ENCODE measurements around the gene FBXL16. TPM values are rescaled to one million over a fixed set of nuclear protein-coding genes. Genes with fewer than 3 reads are reported as not detected.
A peak's percentile ranks its signal among the peaks of the same experiment; 100 is the strongest.

FBXL16 gene
- total and polyA plus RNA-seq, 9 of the 15 experiments (the other 6 are each of a cell fraction or from before 2014, with no cell fraction given) = 0.21 to 8.2 (median 1.7) TPM

- TF ChIP-seq GATA2 (CRISPR knock-in tag; IDR thresholded peaks at IDR 0.05) (no peak), RREB1 (CRISPR knock-in tag; IDR thresholded peaks at IDR 0.05) (0 out of 2 replicates have a peak, but pooled peaks have one; percentile 18), MAZ (CRISPR knock-in tag; conservative IDR thresholded peaks at IDR 0.05 in 1 of 2, IDR thresholded peaks at IDR 0.05 in 1 of 2) (peak in 1 of 2 experiments; percentile 90), MCM7 (IDR thresholded peaks at IDR 0.05) (no peak), NFATC3 (IDR thresholded peaks at IDR 0.05) (no peak), NFIC (IDR thresholded peaks at IDR 0.05) (peak; percentile 71; the same call in 1 of the 2 replicates), ZNF699 (CRISPR knock-in tag; IDR thresholded peaks at IDR 0.05; ENCODE audit: insufficient replicate concordance) (no peak), ETV1 (tag; conservative IDR thresholded peaks at IDR 0.05; ENCODE audit: low read depth) (0 out of 2 replicates have a peak, but pooled peaks have one; percentile 9), ESRRA (IDR thresholded peaks at IDR 0.05; ENCODE audit: borderline replicate concordance, low read depth) (peak; percentile 88), THRA (IDR thresholded peaks at IDR 0.05) (no peak), ZNF79 (CRISPR knock-in tag; IDR thresholded peaks at IDR 0.05; ENCODE audit: low read depth) (no peak), MYC (IDR thresholded peaks at IDR 0.05; ENCODE audit: low read depth, low read length) (peak; percentile 82), MYC (CRISPR knock-in tag; IDR thresholded peaks at IDR 0.05; ENCODE audit: borderline replicate concordance, low read depth) (no peak), ZNF644 (tag; IDR thresholded peaks at IDR 0.05; ENCODE audit: low read depth) (no peak), ELF1 (tag; IDR thresholded peaks at IDR 0.05) (peak; percentile 89), TCF7L2 (IDR thresholded peaks at IDR 0.05; ENCODE audit: low read depth, low read length) (no peak), BMI1 (IDR thresholded peaks at IDR 0.05; ENCODE audit: low read length) (no peak), PTBP1 (IDR thresholded peaks at IDR 0.05; ENCODE audit: low read depth, low read length) (0 out of 2 replicates have a peak, but pooled peaks have one; percentile 20), TOE1 (IDR thresholded peaks at IDR 0.05; ENCODE audit: borderline replicate concordance) (no peak), TOE1 (CRISPR knock-in tag; IDR thresholded peaks at IDR 0.05; ENCODE audit: borderline replicate concordance, low read depth) (peak; percentile 96; the same call in 1 of the 2 replicates)
These were observed 15.6 kb upstream of the FBXL16 start, which contains the start of gene ANTKMT (continued) for GRCh38 chr16:720990-721764.

Measured in K562 (cell line).